Natural killer cell (primary cell): ENCODE measurements around the gene POLR2M. TPM values are rescaled to one million over a fixed set of nuclear protein-coding genes. Genes with fewer than 3 reads are reported as not detected.

Source experiments
- ATAC-seq, 3 donors: fragments of 150-1000 bp in 2 of 3; fragments of 200-7000 bp in 1 of 3; cut with Tn5 transposase; 1 replicate in 1 of 3; 2 replicates in 2 of 3; pipeline ENCODE4 v1.10.0; 2021; ENCODE audit warnings: mild to moderate bottlenecking in 2 of 3, moderate library complexity in 2 of 3
- DNase-seq, 2 donors: peaks; one replicate each; pipeline versions ENCODE4 v3.0.0 to v3.0.0-alpha.2; 2013 to 2021; ENCODE audit warnings: mixed read lengths in 1 of 2
- H3K27ac ChIP-seq: one replicate; pipeline ENCODE4 v1.5.1; 2013; ENCODE audit warnings: mild to moderate bottlenecking, low read length
- H3K27me3 ChIP-seq: one replicate; pipeline ENCODE4 v1.6.1; 2013; ENCODE audit warnings: low read length; ENCODE audit not compliant: control insufficient read depth, insufficient read depth
- H3K36me3 ChIP-seq: one replicate; pipeline ENCODE4 v1.6.1; 2013; ENCODE audit warnings: low read length; ENCODE audit not compliant: control insufficient read depth, insufficient read depth
- H3K4me1 ChIP-seq: one replicate; pipeline ENCODE4 v1.6.1; 2013; ENCODE audit warnings: low read length; ENCODE audit not compliant: control insufficient read depth, insufficient read depth
- H3K4me3 ChIP-seq: one replicate; pipeline ENCODE4 v1.5.1; 2013; ENCODE audit warnings: low read length
- H3K9me3 ChIP-seq: one replicate; pipeline ENCODE4 v1.6.1; 2013; ENCODE audit warnings: low read length; ENCODE audit not compliant: control insufficient read depth, insufficient read depth
- H3K27ac Mint-ChIP-seq, 2 donors: one replicate each; pipeline ENCODE4 v1.8.0; 2022; ENCODE audit warnings: mild to moderate bottlenecking in 2 of 2, mixed read lengths in 2 of 2, moderate library complexity in 1 of 2
- H3K27me3 Mint-ChIP-seq, 2 donors: one replicate each; pipeline ENCODE4 v1.8.0; 2022; ENCODE audit warnings: low read depth in 2 of 2, mixed read lengths in 2 of 2
- H3K36me3 Mint-ChIP-seq: one replicate; pipeline ENCODE4 v1.8.0; 2022; ENCODE audit warnings: mixed read lengths
- H3K4me1 Mint-ChIP-seq, 2 donors: one replicate each; pipeline ENCODE4 v1.8.0; 2022; ENCODE audit warnings: mixed read lengths in 2 of 2
- H3K4me3 Mint-ChIP-seq: one replicate; pipeline ENCODE4 v1.8.0; 2022; ENCODE audit warnings: mild to moderate bottlenecking, moderate library complexity, mixed read lengths
- H3K9me3 Mint-ChIP-seq, 2 donors: one replicate each; pipeline ENCODE4 v1.8.0; 2022; ENCODE audit warnings: mixed read lengths in 2 of 2
- CTCF ChIP-seq: fragments of 200-600 bp; IDR thresholded peaks from one replicate; pipeline ENCODE4 v1.8.0; 2022; ENCODE audit warnings: antibody characterized with exemption
- WGBS: methylation state at CpG from one replicate; pipeline ENCODE4 v1.1.7; 2013; ENCODE audit warnings: missing lambda C conversion rate; ENCODE audit not compliant: insufficient coverage; 5-methylcytosine and 5-hydroxymethylcytosine counted together
- intact Hi-C: fragments of 100-400 bp; cut with micrococcal nuclease; formaldehyde crosslinking; loops from one replicate; pipeline ENCODE4 v1.14.2; 2022
- total RNA-seq, 4 donors: library from RNA; stranded (reverse); fragments of 120-200 nt in 1 of 4; gene quantifications; one replicate each; pipeline versions ENCODE4 v1.2.3 to v1.2.4, GENCODE V29; 2013 to 2022

POLR2M gene
- total RNA-seq, 3 donors from 2014 or later (not counting 1 experiment from before 2014, with no cell fraction given) = 74.0 to 109 (median 94.9) TPM

- Mint-ChIP-seq H3K4me1 (peaks cover 0 to 6% of the 10 kb centered on the region in 2 donors), H3K27ac (no peak overlapping the region), H3K36me3 (no peaks in the 10 kb centered on the region), H3K27me3 (peaks cover 0 to 5% of the 10 kb centered on the region in 2 donors), H3K4me3 (no peak overlapping the region), H3K9me3 (no peaks in the 10 kb centered on the region)
- no peak for TF ChIP-seq CTCF
- H3K36me3 ChIP-seq = no peaks in the 10 kb centered on the region
- intact Hi-C loops = no loop called here
- H3K27ac ChIP-seq = no peak overlapping the region
- no peaks in the 10 kb centered on the region for H3K4me1 ChIP-seq
- H3K9me3 ChIP-seq = no peaks in the 10 kb centered on the region
- no peak for ATAC-seq
- H3K27me3 ChIP-seq = no peaks in the 10 kb centered on the region
- H3K4me3 ChIP-seq = no peak overlapping the region
- no peak for DNase-seq
- WGBS = no CpG with 5 or more reads among the region's 1 CpG
Observed at GRCh38 chr15:57681011-57681410, 25.5 kb upstream of the POLR2M start.

- Mint-ChIP-seq H3K9me3 (no peaks in the 10 kb centered on the region), H3K36me3 (no peaks in the 10 kb centered on the region), H3K27me3 (peaks cover 0 to 5% of the 10 kb centered on the region in 2 donors), H3K27ac (no peak overlapping the region), H3K4me3 (no peak overlapping the region), H3K4me1 (peaks cover 0 to 6% of the 10 kb centered on the region in 2 donors)
- ATAC-seq = no peak
- no peaks in the 10 kb centered on the region for H3K9me3 ChIP-seq
- intact Hi-C loops = no loop called here
- no peak overlapping the region for H3K27ac ChIP-seq
- no peak overlapping the region for H3K4me3 ChIP-seq
- TF ChIP-seq CTCF = no peak
- no peak for DNase-seq
- H3K27me3 ChIP-seq = no peaks in the 10 kb centered on the region
- no peaks in the 10 kb centered on the region for H3K4me1 ChIP-seq
- no peaks in the 10 kb centered on the region for H3K36me3 ChIP-seq
- WGBS = 100% methylated on average over 1 of the region's 1 CpG
Observed at GRCh38 chr15:57683481-57683880, 23.0 kb upstream of the POLR2M start.

- Histone ChIP-seq H3K4me1 (no peaks in the 10 kb centered on the region), H3K4me3 (no peak overlapping the region), H3K9me3 (no peaks in the 10 kb centered on the region), H3K27ac (no peak overlapping the region), H3K36me3 (no peaks in the 10 kb centered on the region), H3K27me3 (no peaks in the 10 kb centered on the region)
- Mint-ChIP-seq H3K36me3 (no peaks in the 10 kb centered on the region), H3K4me1 (peaks cover 0 to 6% of the 10 kb centered on the region in 2 donors), H3K9me3 (no peaks in the 10 kb centered on the region), H3K27me3 (peaks cover 0 to 3% of the 10 kb centered on the region in 2 donors), H3K4me3 (no peak overlapping the region), H3K27ac (no peak overlapping the region)
- 91% methylated on average over 8 of the region's 8 CpGs for WGBS
- intact Hi-C loops = no loop called here
- DNase-seq (no peak), ATAC-seq (no peak)
- no peak for TF ChIP-seq CTCF
Observed at GRCh38 chr15:57684491-57685151, 21.9 kb upstream of the POLR2M start.
